IMR-90 (cell line): ENCODE measurements around the gene CCDC83. TPM values are rescaled to one million over a fixed set of nuclear protein-coding genes. Genes with fewer than 3 reads are reported as not detected.

Experiments
- ATAC-seq: fragments of 200-7000 bp; cut with Tn5 transposase; 2 replicates; pipeline ENCODE4 v1.9.1; 2020; ENCODE audit warnings: low read depth, mild to moderate bottlenecking, moderate library complexity
- BruUV-seq: library from RNA; stranded (reverse); fragments of 400-500 nt; replicated peaks from 2 replicates; lab custom pipeline; 2021; lab: Mats Ljungman, UMichigan
- CTCF ChIA-PET: fragments of 300-600 bp; formaldehyde crosslinking; extraction: SDS; loops from one replicate; lab custom pipeline; 2021; ENCODE audit warnings: antibody characterized with exemption; lab: Yijun Ruan, JAX
- POLR2A ChIA-PET: fragments of 300-600 bp; sonication (Branson Sonifier 250); formaldehyde crosslinking; loops from one replicate; lab custom pipeline; 2022; ENCODE audit warnings: antibody characterized with exemption; ENCODE audit not compliant: unreplicated experiment; lab: Charles Lee
- DNase-seq: peaks from one replicate; pipeline ENCODE4 v3.0.0; 2013
- H2AFZ ChIP-seq: replicated peaks from 2 replicates; pipeline ENCODE3; 2013; ENCODE audit warnings: low read length, mild to moderate bottlenecking; ENCODE audit not compliant: poor library complexity
- H2AK5ac ChIP-seq: 2 replicates; pipeline ENCODE4 v1.6.1; 2013; ENCODE audit warnings: low read depth, low read length, inconsistent platforms
- H2AK9ac ChIP-seq: replicated peaks from 2 replicates; pipeline ENCODE3; 2013; ENCODE audit warnings: mild to moderate bottlenecking, low read depth, low read length, moderate library complexity; ENCODE audit not compliant: poor library complexity
- H2BK120ac ChIP-seq: 2 replicates; pipeline ENCODE4 v1.6.1; 2013; ENCODE audit warnings: low read depth, low read length, inconsistent platforms
- H2BK15ac ChIP-seq: 3 replicates; pipeline ENCODE4 v1.6.1; 2013; ENCODE audit warnings: low read depth, low read length, inconsistent platforms
- H2BK20ac ChIP-seq: 2 replicates; pipeline ENCODE4 v1.6.1; 2013; ENCODE audit warnings: low read depth, mild to moderate bottlenecking, inconsistent platforms, low read length, moderate library complexity
- H2BK5ac ChIP-seq: 2 replicates; pipeline ENCODE4 v1.6.1; 2013; ENCODE audit warnings: mild to moderate bottlenecking, low read depth, low read length, inconsistent platforms; ENCODE audit not compliant: poor library complexity, severe bottlenecking
- H3K14ac ChIP-seq: replicated peaks from 2 replicates; pipeline ENCODE4 v1.6.1; 2013; ENCODE audit warnings: low read depth, low read length, inconsistent platforms
- H3K18ac ChIP-seq: 2 replicates; pipeline ENCODE4 v1.6.1; 2013; ENCODE audit warnings: low read depth, low read length, control low read depth
- H3K23ac ChIP-seq: 2 replicates; pipeline ENCODE4 v1.6.1; 2013; ENCODE audit warnings: low read depth, low read length, inconsistent platforms
- H3K27ac ChIP-seq: 2 replicates; pipeline ENCODE4 v1.5.1; 2013; ENCODE audit warnings: mild to moderate bottlenecking, control low read depth, low read length; ENCODE audit not compliant: insufficient read depth
- H3K27me3 ChIP-seq: 2 replicates; pipeline ENCODE4 v1.6.1; 2013; ENCODE audit warnings: low read length; ENCODE audit not compliant: control insufficient read depth, insufficient read depth
- H3K36me3 ChIP-seq: 2 replicates; pipeline ENCODE4 v1.6.1; 2013; ENCODE audit warnings: low read length, mixed read lengths; ENCODE audit not compliant: control insufficient read depth, insufficient read depth
- H3K4ac ChIP-seq: 2 replicates; pipeline ENCODE4 v1.6.1; 2013; ENCODE audit warnings: low read depth, low read length, inconsistent platforms
- H3K4me1 ChIP-seq: 2 replicates; pipeline ENCODE4 v1.6.1; 2013; ENCODE audit warnings: low read length, mixed read lengths; ENCODE audit not compliant: control insufficient read depth, insufficient read depth
- H3K4me2 ChIP-seq: 2 replicates; pipeline ENCODE4 v1.6.1; 2013; ENCODE audit warnings: low read depth, mild to moderate bottlenecking, control low read depth, low read length, moderate library complexity
- H3K4me3 ChIP-seq: 2 replicates; pipeline ENCODE4 v1.5.1; 2013; ENCODE audit warnings: low read depth, mild to moderate bottlenecking, control low read depth, low read length, moderate library complexity; ENCODE audit not compliant: insufficient read depth
- H3K56ac ChIP-seq: 2 replicates; pipeline ENCODE4 v1.6.1; 2013; ENCODE audit warnings: low read length, inconsistent platforms; ENCODE audit not compliant: insufficient read depth; ENCODE audit errors: extremely low read depth
- H3K79me1 ChIP-seq, 2 experiments: 2 replicates each; pipeline ENCODE4 v1.6.1; 2013; ENCODE audit warnings: low read length in 2 of 2, inconsistent platforms in 1 of 2, low read depth in 1 of 2
- H3K9ac ChIP-seq: 2 replicates; pipeline ENCODE4 v1.6.1; 2013; ENCODE audit warnings: low read depth, low read length, control low read depth
- H3K9me1 ChIP-seq: 2 replicates; pipeline ENCODE4 v1.6.1; 2013; ENCODE audit warnings: low read length, inconsistent platforms; ENCODE audit not compliant: insufficient read depth
- H3K9me3 ChIP-seq: 2 replicates; pipeline ENCODE4 v1.6.1; 2013; ENCODE audit warnings: low read length; ENCODE audit not compliant: control insufficient read depth, insufficient read depth
- H4K20me1 ChIP-seq: 2 replicates; pipeline ENCODE4 v1.6.1; 2013; ENCODE audit warnings: low read length, inconsistent platforms; ENCODE audit not compliant: insufficient read depth
- H4K5ac ChIP-seq: 2 replicates; pipeline ENCODE4 v1.6.1; 2013; ENCODE audit warnings: mild to moderate bottlenecking, low read depth, low read length, control low read depth
- H4K8ac ChIP-seq, 2 experiments: 2 replicates each; pipeline ENCODE4 v1.6.1; 2013; ENCODE audit warnings: low read depth in 2 of 2, low read length in 2 of 2, control low read depth in 1 of 2, inconsistent platforms in 1 of 2
- H4K91ac ChIP-seq: 2 replicates; pipeline ENCODE4 v1.6.1; 2013; ENCODE audit warnings: low read depth, low read length, inconsistent platforms; ENCODE audit not compliant: insufficient read depth
- BHLHE40 ChIP-seq: fragments of 150-350 bp; IDR thresholded peaks from 2 replicates; pipeline ENCODE4 v1.6.1; 2016; ENCODE audit warnings: mild to moderate bottlenecking, low read depth, low read length
- CEBPB ChIP-seq: IDR thresholded peaks from 2 replicates; pipeline ENCODE4 v1.6.1; 2012; ENCODE audit warnings: low read depth, low read length, improper control_type of control experiment
- CHD1 ChIP-seq: IDR thresholded peaks from 2 replicates; pipeline ENCODE4 v1.6.1; 2012; ENCODE audit warnings: low read depth, low read length, improper control_type of control experiment
- CTCF ChIP-seq: conservative IDR thresholded peaks from 2 replicates; pipeline ENCODE4 v1.5.1; 2012; ENCODE audit warnings: mild to moderate bottlenecking, low read depth, low read length, improper control_type of control experiment
- ELK1 ChIP-seq: fragments of 150-350 bp; IDR thresholded peaks from 2 replicates; pipeline ENCODE4 v1.6.1; 2016; ENCODE audit warnings: low read depth, mild to moderate bottlenecking, low read length, moderate library complexity, borderline replicate concordance
- FOS ChIP-seq: fragments of 150-350 bp; IDR thresholded peaks from 2 replicates; pipeline ENCODE4 v1.6.1; 2016; ENCODE audit warnings: low read depth, low read length
- MAFK ChIP-seq: IDR thresholded peaks from 2 replicates; pipeline ENCODE4 v1.6.1; 2012; ENCODE audit warnings: low read depth, low read length, improper control_type of control experiment
- MAZ ChIP-seq: IDR thresholded peaks from 2 replicates; pipeline ENCODE4 v1.6.1; 2012; ENCODE audit warnings: low read depth, mild to moderate bottlenecking, low read length, improper control_type of control experiment, moderate library complexity, borderline replicate concordance
- MXI1 ChIP-seq: IDR thresholded peaks from 2 replicates; pipeline ENCODE4 v1.6.1; 2012; ENCODE audit warnings: low read depth, mild to moderate bottlenecking, low read length, moderate library complexity, borderline replicate concordance
- NFE2L2 ChIP-seq: fragments of 150-350 bp; IDR thresholded peaks from 2 replicates; pipeline ENCODE4 v1.6.1; 2016; ENCODE audit warnings: low read depth, mild to moderate bottlenecking, low read length
- POLR2A ChIP-seq: IDR thresholded peaks from 2 replicates; pipeline ENCODE4 v1.6.1; 2012; ENCODE audit warnings: mild to moderate bottlenecking, low read depth, low read length
- RAD21 ChIP-seq: IDR thresholded peaks from 2 replicates; pipeline ENCODE4 v1.6.1; 2012; ENCODE audit warnings: low read length, improper control_type of control experiment
- RCOR1 ChIP-seq: IDR thresholded peaks from 2 replicates; pipeline ENCODE4 v1.6.1; 2012; ENCODE audit warnings: mild to moderate bottlenecking, low read length, improper control_type of control experiment; ENCODE audit not compliant: insufficient replicate concordance
- RFX5 ChIP-seq: IDR thresholded peaks from 2 replicates; pipeline ENCODE4 v1.8.0; 2012; ENCODE audit warnings: low read depth, mild to moderate bottlenecking, low read length, moderate library complexity
- SMC3 ChIP-seq: fragments of 150-350 bp; IDR thresholded peaks from 2 replicates; pipeline ENCODE4 v1.6.1; 2016; ENCODE audit warnings: low read depth, mild to moderate bottlenecking, antibody characterized with exemption, low read length, moderate library complexity
- USF2 ChIP-seq: fragments of 150-350 bp; IDR thresholded peaks from 2 replicates; pipeline ENCODE4 v1.6.1; 2017; ENCODE audit warnings: mild to moderate bottlenecking, antibody characterized with exemption, low read length, low read depth
- whole genome bisulfite sequencing, 2 experiments: methylation state at CpG; one replicate each; pipeline versions ENCODE4 v1.1.5 to v1.1.7; 2013; ENCODE audit warnings: missing lambda C conversion rate in 2 of 2; ENCODE audit not compliant: insufficient read length in 1 of 2; ENCODE audit errors: extremely low coverage in 2 of 2; 5-methylcytosine and 5-hydroxymethylcytosine counted together
- dilution Hi-C: fragments of 300-500 bp; cut with HindIII; formaldehyde crosslinking; loops from one replicate; pipeline ENCODE4 v1.14.3; 2018; ENCODE audit warnings: low sequenced_read_pairs; ENCODE audit not compliant: unreplicated experiment
- in situ Hi-C: fragments of 300-500 bp; cut with MboI; formaldehyde crosslinking; loops from 3 replicates; pipeline ENCODE4 v1.14.3; 2019; ENCODE audit warnings: low sequenced_read_pairs, inconsistent platforms, mixed read lengths
- intact Hi-C: fragments of 100-400 bp; cut with micrococcal nuclease; formaldehyde crosslinking; loops from 2 replicates; pipeline ENCODE4 v1.10.0; 2022
- polyA plus RNA-seq, 3 experiments: library from polyadenylated mRNA; depleted of rRNA; stranded (reverse); fragments of >200 nt; gene quantifications; 2 replicates each; pipeline ENCODE4 v1.2.3, GENCODE V29; 2012; ENCODE audit warnings: low replicate concordance in 1 of 3
- total RNA-seq: library from RNA; depleted of rRNA; stranded (reverse); fragments of >200 nt; gene quantifications from 2 replicates; pipeline ENCODE4 v1.2.3, GENCODE V29; 2012

Gene CCDC83
- total and polyA plus RNA-seq, 2 of the 4 experiments (the other 2 are of a cell fraction) = not detected

- peaks cover 6 to 28% of the 10 kb centered on the region in 2 experiments; a peak in 3 of 4 replicates for H3K79me1 ChIP-seq
- dilution Hi-C loops = no loop called here
- BruUV-seq = no TSS peak
- WGBS, 2 experiments = no CpG with 5 or more reads among the region's 3 CpGs
- H3K4me2 ChIP-seq = no peak overlapping the region
- H3K4me3 ChIP-seq = no peak overlapping the region
- in situ Hi-C loops = no loop called here
- ChIA-PET CTCF (no interaction called here), POLR2A (no interaction called here)
- H3K27ac ChIP-seq = no peak overlapping the region
- H3K27me3 ChIP-seq = no peaks in the 10 kb centered on the region
- H2BK20ac ChIP-seq = no peak overlapping the region
- H3K4me1 ChIP-seq = peaks cover 10% of the 10 kb centered on the region
- no peak overlapping the region for H4K8ac ChIP-seq
- H2AK9ac ChIP-seq = no peak overlapping the region
- H3K23ac ChIP-seq = no peak overlapping the region
- no peak for TF ChIP-seq MXI1
- no peak for TF ChIP-seq ELK1
- TF ChIP-seq RFX5 = no peak
- no peak for TF ChIP-seq NFE2L2
- TF ChIP-seq SMC3 = no peak
- no peak for TF ChIP-seq BHLHE40
- no peak for TF ChIP-seq FOS
- TF ChIP-seq CHD1 = no peak
- TF ChIP-seq POLR2A = no peak
- no peak for TF ChIP-seq RCOR1
- TF ChIP-seq USF2 = no peak
- no peak for TF ChIP-seq CTCF
- no peak for TF ChIP-seq MAFK
- TF ChIP-seq MAZ = no peak
- TF ChIP-seq CEBPB = no peak
- TF ChIP-seq RAD21 = no peak
- H3K14ac ChIP-seq = no peak overlapping the region
- intact Hi-C loops = no loop called here
- DNase-seq = no peak
- no peak overlapping the region for H2BK15ac ChIP-seq
- peaks cover 6% of the 10 kb centered on the region for H3K36me3 ChIP-seq
- no peaks in the 10 kb centered on the region for H3K9me3 ChIP-seq
- peaks cover 11% of the 10 kb centered on the region for H3K9me1 ChIP-seq
- no peak overlapping the region for H2BK120ac ChIP-seq
- H3K9ac ChIP-seq = no peak overlapping the region
- no peak overlapping the region for H4K91ac ChIP-seq
- no peak overlapping the region for H2AFZ ChIP-seq
- no peak overlapping the region for H2AK5ac ChIP-seq
- H4K5ac ChIP-seq = no peak overlapping the region
- no peak overlapping the region for H3K56ac ChIP-seq
- no peak for ATAC-seq
- no peak overlapping the region for H3K18ac ChIP-seq
- peaks cover 10% of the 10 kb centered on the region; the same call in 1 of the 2 replicates for H4K20me1 ChIP-seq
- no peak overlapping the region for H3K4ac ChIP-seq
- no peak overlapping the region for H2BK5ac ChIP-seq
Measured at GRCh38 chr11:85951428-85952107, 96.4 kb downstream of the CCDC83 start.
